Keratinocyte (primary cell): ENCODE results near the gene CDH13.

Source experiments
- CTCF ChIP-seq, 3 experiments: IDR thresholded peaks in 1 of 3; conservative IDR thresholded peaks in 1 of 3; optimal IDR thresholded peaks in 1 of 3; 2 replicates in 2 of 3; 3 replicates in 1 of 3; pipeline versions ENCODE3 to v1.5.1; 2011; ENCODE audit warnings: low read length in 3 of 3, mild to moderate bottlenecking in 3 of 3, moderate library complexity in 2 of 3, control low read depth in 1 of 3, inconsistent platforms in 1 of 3; ENCODE audit not compliant: insufficient read depth in 2 of 3; ENCODE audit errors: extremely low read depth in 1 of 3
- EZH2 ChIP-seq: IDR thresholded peaks from one replicate; pipeline ENCODE4 v1.6.1; 2012; ENCODE audit warnings: inconsistent platforms, mild to moderate bottlenecking, low read length, moderate library complexity

- TF ChIP-seq CTCF (optimal IDR thresholded peaks at IDR 0.05 in 1 of 3, IDR thresholded peaks at IDR 0.05 in 1 of 3, conservative IDR thresholded peaks at IDR 0.05 in 1 of 3; ENCODE audit: extremely low read depth in 1 of 3, insufficient read depth in 2 of 3, low read length in 3 of 3) (no peak), EZH2 (no peak)
Measured at GRCh38 chr16:83772806-83773205, 1146.0 kb downstream of the CDH13 start.
